Tongue (tissue), 2 donors: ENCODE measurements around the gene GNB1L. TPM values are rescaled to one million over a fixed set of nuclear protein-coding genes. Genes with fewer than 3 reads are reported as not detected.

Experiments used
- DNase-seq: peaks from one replicate; pipeline ENCODE4 v3.0.0-alpha.2; 2015
- total RNA-seq: library from RNA; depleted of rRNA; stranded (reverse); fragments of >200 nt; gene quantifications from one replicate; pipeline ENCODE4 v1.2.3, GENCODE V29; 2014

GNB1L gene
- total RNA-seq, 1 donor from 2014 or later = 6.1 TPM

DNA sequence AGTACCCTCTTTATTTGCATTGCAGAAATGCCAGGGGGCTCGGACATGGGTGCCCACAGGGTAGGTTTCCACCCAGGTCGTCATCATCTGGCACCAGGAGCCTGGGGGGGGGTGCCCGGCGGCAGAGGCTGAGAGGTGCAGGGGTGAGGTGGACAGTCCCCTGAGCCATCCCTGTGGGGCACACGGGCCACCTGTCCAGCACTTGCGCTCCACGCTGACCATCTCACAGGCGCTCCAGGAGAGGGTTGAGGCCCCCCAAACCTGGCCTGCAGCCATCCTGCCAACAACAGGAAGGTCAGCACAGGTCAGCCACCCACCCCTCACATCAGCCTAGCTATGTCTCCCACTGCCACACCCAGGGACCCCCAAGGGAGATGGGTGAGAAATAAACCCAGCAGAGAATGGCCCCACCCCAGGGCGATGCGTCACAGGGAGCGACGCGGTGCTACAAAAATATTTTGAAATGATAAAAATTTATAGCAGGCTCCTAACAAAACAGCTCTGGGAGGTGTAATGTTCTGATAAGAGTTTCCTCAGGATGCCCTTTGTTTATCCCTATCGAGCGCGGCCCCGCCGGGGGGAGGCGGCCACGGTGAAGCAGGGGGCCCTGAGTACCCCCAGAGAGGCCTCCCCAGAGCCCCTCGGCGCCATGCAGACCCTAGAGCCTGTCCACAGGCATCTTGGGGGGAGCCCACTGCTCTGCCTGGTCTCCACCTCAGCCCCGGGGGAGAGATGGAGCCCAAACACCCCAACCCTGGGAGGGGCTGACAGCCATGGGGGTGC lies 21.0 kb upstream of the GNB1L start:
- DNase-seq = no peak

DNA sequence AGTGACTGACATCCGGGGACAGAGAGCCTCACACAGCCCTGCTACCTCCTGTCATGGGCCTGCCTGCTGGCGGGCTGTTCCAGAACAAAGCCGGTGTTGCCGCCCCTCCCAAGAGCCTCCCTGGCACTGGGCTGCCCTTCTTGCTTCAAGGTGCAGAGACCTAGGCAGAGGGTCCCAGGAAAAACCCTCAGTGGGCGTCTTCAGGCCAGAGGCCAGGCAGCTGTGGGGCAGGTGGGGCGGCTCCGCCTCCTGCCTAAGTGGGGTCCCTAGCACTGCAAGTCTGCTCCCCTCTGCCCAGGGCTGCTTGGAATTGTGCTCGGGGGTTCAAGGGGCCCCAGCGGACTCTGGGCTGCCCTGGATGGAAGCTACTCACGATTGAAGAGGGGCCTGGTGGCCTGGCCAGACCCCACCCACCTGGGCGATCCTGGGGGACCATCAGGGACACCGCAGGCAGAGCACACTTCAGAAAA lies 20.4 kb upstream of the GNB1L start:
- no peak for DNase-seq

DNA sequence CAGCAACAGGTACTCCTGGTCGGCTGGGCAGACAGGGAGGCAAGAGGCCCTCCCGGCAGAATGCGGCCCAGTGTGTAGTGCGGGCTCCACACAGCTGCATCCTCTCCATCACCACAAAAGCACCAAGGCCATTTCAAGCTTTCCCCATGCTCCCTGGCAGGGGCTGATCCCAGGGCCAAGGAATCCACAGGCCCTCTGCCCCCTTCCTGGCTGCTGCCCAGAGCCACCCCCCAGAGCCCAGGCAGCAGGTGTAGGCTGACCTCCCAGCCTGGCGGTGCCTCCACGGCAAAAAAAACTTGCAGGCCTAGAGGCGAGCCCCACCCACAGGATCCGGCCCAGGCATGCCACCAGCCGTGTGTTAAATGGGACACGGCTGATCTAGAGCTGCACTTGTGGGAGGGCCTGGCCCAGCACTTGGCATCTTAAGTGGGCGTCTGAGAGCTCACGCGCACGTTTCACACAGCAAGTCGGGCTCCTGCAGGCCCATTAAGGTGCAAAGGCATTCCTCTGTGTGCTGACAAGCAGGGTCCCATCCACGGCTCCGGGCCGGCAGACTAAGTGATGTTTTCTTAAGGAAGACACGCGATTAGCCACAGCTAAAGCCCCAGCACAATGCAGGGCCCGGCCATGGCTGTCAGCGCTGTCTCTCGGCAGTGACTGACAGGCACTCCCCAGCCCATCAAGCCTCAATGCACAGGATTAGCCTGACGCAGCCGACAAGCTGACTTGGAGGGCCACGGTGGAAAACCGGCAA lies 19.8 kb upstream of the GNB1L start:
- DNase-seq = peak; percentile 93

DNA sequence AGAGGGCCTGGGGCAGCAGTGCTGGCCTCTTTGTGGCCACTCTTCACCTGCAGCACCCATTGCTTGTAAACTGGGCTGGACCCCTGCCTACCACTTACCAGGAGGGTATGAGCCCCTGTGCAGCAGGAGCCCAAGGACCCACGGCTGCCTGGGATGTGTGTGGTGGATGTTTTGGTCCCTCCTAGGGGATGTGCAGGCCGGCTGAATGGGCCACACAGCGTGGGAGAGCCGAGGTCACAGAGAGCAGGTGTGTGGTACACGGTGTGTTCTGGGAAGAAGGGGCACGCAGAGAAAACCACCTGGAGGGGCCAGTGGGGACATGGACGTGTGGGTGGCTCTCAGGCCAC lies 19.3 kb upstream of the GNB1L start:
- DNase-seq = no peak

DNA sequence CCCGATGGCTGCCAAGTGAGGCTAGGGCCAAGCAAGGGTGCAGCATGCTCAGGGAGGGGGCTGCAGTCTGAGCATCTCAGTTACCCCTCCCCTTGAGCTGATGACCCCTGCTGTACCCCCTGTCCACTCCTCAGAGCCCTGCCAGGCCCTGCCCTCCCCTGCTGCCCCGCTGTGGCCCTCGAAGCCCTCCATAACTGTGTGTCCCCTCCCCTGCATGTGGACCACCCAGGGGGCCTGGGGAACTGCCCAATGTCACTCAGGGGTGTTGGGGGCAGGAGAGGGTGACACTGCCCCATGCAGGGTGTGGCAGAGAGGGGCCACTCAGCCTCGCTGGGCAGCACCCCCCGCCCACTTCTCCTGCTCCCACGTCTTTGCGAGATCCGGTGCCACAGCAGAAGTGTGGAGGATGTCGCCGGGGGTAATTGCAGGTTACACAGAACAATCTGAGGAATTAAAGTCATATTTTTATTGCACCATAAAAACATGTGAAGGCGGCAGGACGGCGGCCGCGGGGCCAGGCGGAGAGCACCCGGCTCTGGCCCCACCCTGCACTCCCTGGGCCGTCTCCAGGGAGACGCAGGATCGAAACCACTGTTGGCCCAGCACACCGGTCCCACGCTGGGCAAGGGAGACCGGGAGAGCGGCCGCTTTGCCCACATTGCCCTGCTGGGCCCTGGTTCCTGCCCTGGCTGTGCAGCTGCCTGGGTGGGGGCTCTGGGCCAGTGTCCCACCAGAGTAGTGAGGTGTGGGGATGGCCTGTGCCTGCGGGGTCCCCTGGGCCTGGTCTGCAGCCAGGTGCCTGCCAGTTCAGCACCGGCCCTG lies 18.7 kb upstream of the GNB1L start:
- DNase-seq = no peak

DNA sequence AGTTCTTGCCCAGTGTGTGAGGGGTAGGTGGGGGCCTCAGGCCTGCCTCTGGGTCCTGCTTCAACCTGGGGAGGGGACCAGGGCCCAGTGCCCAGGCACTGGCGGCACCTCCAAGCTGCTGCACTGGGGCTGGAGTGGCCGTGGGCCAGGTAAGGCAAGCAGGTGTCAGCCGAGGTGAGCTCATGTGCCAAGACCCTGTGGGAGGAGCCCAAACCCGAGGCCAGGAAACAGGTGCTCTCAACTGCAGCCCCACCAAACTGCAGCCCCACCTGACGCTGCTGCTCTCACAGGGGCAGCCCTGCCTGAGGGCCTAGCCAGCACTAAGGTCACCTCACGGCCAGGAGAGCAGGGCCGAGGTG lies 18.1 kb upstream of the GNB1L start:
- no peak for DNase-seq

DNA sequence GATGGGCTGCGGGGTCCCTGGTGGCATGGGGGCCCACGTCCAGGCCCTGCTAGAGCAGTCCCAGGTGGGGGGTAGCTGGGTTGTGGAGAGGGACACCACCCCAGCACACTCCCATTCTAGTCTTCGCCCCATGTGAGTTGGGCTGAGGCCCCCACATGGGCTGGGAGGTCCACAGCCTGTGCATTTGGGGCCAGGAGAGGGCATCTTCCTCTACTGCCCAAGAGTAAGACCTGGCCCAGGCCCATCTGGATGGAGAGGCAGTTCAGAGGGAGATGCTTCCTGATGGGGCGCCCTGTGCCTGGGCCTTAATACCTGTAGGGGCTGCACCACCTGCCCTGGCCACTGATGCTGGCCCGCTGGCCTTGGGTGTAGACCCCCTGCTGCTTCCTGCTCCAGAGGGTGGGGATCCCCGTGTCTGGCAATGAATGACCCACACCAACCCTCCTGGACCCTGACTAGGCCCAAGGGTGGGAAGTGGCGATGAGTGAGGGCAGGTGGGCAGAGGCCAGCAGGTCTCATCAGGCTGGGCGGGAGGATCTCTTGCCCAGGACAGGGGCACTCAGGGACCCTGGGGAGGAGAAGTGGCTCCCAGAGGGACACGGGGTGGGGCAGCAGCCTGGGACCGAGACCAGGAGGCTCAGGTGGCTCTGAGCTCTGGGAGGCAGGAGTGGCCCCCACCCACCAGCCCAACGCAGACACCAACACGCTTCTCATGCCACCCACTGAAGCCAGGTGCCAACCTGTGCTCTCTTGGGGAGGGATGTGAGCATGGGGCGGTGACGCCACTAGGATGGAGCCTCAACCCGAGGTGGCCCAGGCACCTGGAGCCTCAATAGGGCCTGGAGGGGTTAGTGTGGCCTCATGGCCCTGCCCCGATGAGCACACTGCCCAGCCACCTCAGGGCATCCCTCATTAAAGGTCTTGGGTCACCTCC lies 17.4 kb upstream of the GNB1L start:
- no peak for DNase-seq

DNA sequence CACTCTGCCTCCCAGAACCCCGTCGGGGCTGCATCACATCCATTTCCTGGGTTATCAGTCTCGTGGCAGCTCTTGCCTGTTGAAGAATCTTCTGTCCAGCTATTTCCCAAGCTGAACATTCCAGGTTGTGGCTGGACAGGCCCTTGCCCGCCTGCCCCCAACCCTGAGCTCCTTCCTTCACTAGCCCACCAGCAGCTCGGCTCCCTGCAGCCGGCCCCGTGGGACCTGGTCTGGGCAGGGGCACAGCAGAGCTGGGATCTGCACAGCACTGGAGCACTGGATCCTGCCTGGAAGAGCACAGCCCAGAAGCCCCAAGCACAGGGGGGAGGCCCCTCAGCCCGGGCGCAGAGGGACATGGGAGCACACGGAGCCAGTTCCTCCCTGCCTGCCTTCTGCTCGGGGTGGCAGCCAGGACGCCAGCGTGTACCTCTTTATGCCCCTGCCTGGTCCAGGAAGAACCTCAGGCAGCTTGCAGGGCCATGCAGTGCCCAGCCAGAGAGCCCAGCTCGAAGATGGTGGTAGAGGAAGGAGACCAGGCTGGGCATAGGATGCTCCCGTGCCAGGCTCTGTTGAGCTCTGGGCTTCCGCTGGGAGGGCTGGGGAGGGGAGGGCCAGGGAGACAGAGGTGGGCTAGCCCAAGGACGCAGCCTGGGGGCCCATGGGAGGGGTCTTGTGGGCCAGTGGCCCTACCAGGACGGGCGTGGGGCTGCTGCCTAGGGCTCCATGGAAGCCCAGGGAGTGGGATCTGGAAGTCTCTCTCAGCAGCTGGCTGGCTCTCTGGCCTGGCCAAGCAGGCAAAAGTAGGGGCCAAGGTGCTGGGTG lies 16.6 kb upstream of the GNB1L start:
- DNase-seq = no peak

DNA sequence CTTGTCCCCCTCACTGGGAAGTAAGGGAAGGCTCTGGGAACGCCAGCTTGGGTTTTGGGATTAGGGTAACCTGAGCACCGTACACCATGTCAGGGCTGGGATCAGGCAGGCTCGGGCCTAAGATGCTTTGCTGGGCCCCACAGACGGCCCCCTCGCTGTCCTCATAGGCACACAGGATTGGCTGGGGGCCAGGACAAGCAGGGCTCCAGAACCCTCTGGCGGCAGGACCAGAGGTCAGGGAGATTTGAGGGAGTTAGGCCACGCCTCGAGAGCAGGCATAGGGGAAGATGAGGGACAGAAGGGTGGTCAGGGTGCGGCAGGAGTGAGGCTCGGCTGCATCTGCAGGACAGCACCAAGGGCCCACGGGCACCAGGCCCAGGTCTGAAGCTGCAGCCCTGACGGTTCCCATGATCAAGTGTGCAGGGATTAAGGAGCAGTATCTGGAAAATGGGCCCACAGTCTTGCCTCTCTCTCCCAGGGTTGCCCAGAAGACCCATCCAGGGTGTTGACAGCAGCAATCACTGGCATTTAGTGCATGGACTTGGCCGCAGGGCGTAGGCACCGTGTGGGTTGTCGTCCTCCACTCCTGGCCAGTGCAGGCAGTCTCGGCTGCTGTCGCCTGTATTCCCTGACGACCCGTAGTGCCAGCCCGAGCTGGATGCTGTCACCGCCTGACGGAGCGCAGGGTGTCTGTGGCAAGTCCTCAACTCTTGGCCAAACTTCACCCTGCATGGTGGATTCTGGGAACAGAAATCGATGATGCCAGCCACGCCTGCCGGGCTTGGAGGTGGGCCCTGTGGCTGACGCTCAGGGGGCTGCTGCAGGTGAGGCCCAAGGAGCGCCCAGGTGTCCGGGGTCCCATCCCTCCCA lies 15.7 kb upstream of the GNB1L start:
- no peak for DNase-seq

DNA sequence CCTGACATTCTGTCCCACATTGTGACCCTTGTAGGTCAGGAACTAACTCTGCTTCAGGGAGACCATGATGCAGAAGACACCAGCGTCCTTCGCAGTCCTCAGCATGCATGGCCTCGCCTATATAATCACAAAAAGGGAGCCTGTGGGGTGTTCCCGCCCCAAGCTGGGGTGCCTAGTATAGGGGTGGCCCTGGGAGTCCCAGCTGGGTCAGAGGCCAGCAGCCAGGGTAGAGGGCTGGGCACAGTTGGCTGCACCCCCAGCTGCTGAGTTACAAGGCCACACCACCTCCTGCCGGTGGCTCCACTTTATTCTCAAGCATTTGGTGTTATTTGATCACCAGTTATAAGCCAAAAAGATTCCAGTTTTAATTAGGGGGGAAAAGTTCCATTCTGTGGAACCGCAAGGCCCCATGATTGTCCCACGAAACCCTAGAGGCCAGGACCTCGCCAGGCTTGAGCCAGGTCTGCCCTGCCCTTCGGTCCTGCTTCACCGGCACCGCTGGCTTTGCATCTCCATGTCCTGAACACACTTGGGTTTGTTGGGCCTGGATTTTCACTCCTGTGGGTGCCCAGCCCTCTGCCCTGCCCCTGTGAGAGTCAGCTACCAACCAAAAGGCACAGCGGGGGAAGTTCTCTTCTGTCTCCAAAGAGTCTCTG lies 15.0 kb upstream of the GNB1L start:
- no peak for DNase-seq

DNA sequence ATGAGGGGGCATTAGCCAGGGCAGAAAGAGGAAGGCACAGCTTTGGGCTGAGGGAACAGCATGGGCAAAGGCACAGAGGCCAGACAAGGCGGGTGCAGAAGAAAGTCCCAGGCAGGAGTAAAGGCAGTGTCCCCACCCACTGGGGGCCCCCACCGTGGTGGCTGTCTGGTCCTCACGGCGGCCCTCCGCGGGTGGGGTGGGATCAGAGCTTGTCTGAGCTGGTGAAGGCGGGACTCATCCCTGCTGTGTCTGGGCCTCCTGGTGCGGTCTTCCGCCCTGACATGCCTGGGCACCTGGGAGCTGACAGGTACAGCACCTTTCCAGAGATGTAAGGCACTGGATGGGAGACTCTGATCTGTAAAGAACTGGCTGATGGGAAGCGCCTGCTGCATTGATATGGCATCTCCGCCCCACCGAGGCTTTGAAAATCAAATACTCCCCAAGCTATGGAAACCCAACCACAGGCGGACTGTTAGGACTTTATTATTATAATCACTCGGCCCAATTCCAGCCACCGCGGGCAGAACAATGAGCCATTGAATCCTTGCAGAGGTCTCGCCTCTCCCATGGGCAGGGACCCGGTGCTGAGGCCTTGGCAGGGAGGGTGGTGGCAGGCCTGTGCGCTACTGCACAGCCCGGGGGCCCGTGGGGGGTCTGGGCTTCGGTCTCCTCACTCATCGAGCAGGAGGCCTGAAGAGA lies 14.2 kb upstream of the GNB1L start:
- DNase-seq = no peak

DNA sequence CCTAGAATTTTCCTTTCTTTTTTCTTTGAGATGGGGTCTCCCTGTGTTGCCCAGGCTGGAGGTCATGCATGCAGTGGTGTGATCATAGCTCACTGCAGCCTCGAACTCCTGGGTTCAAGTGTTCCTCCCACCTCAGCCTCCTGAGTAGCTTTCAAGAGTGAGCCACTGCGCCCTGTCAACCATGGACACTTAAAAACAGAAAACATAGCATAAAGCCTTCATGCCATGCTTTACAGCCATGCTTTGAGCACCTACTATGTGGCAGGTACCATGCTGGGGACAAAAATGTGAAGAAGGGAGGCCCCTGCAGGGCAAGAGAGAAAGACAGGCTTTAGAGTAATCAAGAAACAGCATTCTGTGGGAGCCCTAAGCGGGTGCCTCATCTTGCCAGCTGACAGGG lies 13.7 kb upstream of the GNB1L start:
- no peak for DNase-seq

DNA sequence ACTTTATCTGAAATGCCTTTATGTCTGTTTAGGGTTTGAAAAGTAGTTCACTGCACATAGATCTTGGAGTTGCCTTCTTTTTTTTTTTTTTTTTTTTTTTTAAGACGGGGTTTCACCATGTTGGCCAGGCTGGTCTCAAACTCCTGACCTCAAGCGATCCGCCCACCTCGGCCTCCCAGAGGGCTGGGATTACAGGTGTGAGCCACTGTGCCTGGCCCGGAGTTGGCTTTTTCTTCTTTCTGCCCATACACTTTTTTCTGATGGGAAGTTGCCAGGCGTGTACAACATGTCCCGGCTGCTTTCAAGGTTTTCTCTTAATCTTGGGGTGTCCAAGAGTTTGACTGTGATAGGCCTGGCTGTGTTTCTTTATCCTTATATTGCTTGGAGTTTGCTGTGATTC lies 12.9 kb upstream of the GNB1L start:
- no peak for DNase-seq

DNA sequence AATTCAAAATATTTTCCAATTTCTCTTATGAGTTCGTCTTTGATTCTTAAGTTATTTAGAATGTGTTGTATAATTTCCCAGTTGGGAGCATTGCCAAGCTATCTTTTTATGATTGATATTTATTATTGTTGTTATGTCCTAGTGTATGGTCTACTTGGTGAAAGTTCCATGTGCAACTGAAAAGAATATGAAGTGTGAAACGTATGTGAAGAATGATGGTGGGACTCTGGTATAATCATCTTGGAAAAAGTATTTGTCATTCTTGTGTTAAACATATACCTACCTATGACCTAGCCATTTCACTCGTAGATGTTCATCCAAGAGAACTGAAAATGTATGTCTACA lies 12.0 kb upstream of the GNB1L start:
- DNase-seq = no peak

DNA sequence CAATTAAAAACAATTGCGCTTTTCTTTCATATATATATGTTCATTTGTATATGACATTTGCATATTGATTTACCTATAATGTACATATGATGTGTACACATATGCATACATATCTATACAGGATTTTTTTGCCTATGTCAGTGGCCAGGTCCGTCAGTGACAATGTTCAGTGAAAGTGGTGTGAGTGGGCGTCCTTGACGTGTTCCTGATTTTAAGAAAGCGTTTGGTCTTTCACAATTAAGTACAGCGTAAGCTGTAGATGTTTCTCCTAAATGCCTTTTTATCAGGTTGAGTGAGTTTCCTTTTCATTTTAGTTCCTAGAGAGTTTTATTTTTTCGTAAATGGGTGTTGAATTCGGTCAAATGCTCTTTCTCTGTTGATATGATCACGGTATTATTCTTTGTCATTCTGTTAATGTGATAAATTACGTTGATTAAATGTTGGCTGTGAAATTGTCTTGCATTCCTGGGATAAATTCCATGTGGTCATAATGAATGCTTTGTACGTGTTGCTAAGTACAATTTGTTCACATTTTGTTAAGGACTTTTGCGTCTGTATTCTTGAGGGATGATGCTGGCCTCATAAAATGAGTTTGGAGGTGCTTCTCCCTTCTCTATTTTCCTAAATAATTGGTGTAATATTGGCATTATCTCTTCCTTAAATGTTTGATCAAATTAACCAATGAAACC lies 10.6 kb upstream of the GNB1L start:
- no peak for DNase-seq

DNA sequence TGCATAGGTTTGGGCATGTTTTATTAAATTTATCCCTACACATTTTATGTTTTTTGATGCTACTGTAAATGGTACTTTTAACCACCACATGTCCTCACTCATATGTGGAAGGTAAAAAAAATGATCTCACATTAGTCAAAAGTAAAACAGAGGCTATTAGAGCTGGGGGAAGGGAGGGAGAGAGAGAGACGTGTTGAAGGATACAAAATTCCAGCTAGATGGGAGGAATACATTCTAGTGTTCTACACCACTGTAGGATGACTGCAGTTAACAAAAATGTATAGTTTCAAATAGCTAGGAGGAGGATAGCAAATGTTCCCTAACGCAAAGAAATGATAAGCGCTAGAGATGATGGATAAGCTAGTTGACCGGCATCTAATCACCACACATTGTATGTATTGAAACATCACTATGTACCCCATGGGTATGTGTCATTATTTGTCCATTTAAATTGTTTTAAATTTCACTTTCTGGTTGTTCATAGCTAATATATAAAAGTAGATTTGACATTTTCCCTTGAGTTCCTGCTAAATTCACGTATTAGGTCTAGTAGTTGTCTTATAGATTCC lies 9.9 kb upstream of the GNB1L start:
- no peak for DNase-seq

DNA sequence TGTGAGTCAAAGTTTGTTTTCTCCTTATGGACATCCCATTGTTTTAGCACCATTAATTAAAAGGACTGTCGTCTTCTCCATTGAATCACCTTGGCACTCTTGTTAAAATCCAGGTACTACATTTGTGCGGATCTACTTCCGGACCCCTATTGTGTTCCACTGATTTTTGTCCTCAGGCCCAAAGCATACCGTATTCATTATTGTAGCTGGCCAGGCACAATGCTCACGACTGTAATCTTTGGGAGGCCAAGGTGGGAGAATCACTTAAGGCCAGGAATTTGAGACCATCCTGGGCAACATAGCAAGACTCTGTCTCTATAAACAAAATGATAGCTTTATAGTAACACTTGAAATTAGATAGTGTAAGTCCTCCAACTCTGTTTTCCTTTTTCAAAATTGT lies 8.9 kb upstream of the GNB1L start:
- DNase-seq = no peak
